Mesothelial cell of epicardium (in vitro differentiated cells): ENCODE data around the gene TDRD12. TPM values are rescaled to one million over a fixed set of nuclear protein-coding genes. Genes with fewer than 3 reads are reported as not detected.

Experiments
- DNase-seq, 2 experiments: peaks; one replicate each; pipeline ENCODE4 v3.0.0; 2021; ENCODE audit warnings: low spot score in 2 of 2; ENCODE audit not compliant: unreplicated experiment in 2 of 2
- H3K27ac Mint-ChIP-seq: 2 replicates; pipeline ENCODE4 v1.8.0; 2021; ENCODE audit warnings: mixed read lengths
- H3K27me3 Mint-ChIP-seq: 2 replicates; pipeline ENCODE4 v1.8.0; 2021; ENCODE audit warnings: low read depth, mixed read lengths
- H3K36me3 Mint-ChIP-seq: 2 replicates; pipeline ENCODE4 v1.8.0; 2021; ENCODE audit warnings: mixed read lengths
- H3K4me1 Mint-ChIP-seq: 2 replicates; pipeline ENCODE4 v1.8.0; 2021; ENCODE audit warnings: mixed read lengths
- H3K4me3 Mint-ChIP-seq: 2 replicates; pipeline ENCODE4 v1.8.0; 2021; ENCODE audit warnings: mild to moderate bottlenecking, moderate library complexity, mixed read lengths
- H3K9me3 Mint-ChIP-seq: 2 replicates; pipeline ENCODE4 v1.8.0; 2021; ENCODE audit warnings: mixed read lengths
- CTCF ChIP-seq: fragments of 200-600 bp; sonication (generic); IDR thresholded peaks from one replicate; pipeline ENCODE4 v1.5.0; 2021; ENCODE audit warnings: antibody characterized with exemption; ENCODE audit not compliant: unreplicated experiment
- total RNA-seq: library from RNA; stranded (reverse); gene quantifications from 3 replicates; pipeline ENCODE4 v1.2.1, GENCODE V29; 2021

TDRD12 gene
- total RNA-seq, 1 donor from 2014 or later: 0.63 TPM

- Mint-ChIP-seq H3K36me3 (peaks cover 14% of the 10 kb centered on the region), H3K4me3 (no peak overlapping the region), H3K4me1 (no peaks in the 10 kb centered on the region), H3K27ac (no peak overlapping the region), H3K9me3 (no peaks in the 10 kb centered on the region), H3K27me3 (no peaks in the 10 kb centered on the region)
- no peak for TF ChIP-seq CTCF
- DNase-seq: no peak
Observed at GRCh38 chr19:32876236-32876918, 156.8 kb downstream of the TDRD12 start.

- Mint-ChIP-seq H3K9me3 (no peaks in the 10 kb centered on the region), H3K36me3 (peaks cover 14% of the 10 kb centered on the region), H3K27me3 (no peaks in the 10 kb centered on the region), H3K27ac (no peak overlapping the region), H3K4me1 (no peaks in the 10 kb centered on the region), H3K4me3 (no peak overlapping the region)
- no peak for TF ChIP-seq CTCF
- DNase-seq: no peak
Observed at GRCh38 chr19:32876919-32877285, 157.3 kb downstream of the TDRD12 start.

Other genes with a start within 250 kb of the TDRD12 start
- 97.9 to 101 TPM (median 98.7 TPM) in 3 replicates for gene PDCD5, start 138.6 kb upstream of the TDRD12 start, total RNA-seq
- gene ANKRD27, start 44.6 kb upstream of the TDRD12 start, total RNA-seq: 30.9 to 33.3 TPM (median 31.8 TPM) in 3 replicates
- gene RGS9BP, start 43.9 kb upstream of the TDRD12 start, total RNA-seq: 0.11 to 0.38 TPM (median 0.29 TPM) in 3 replicates
- gene NUDT19, start 27.9 kb upstream of the TDRD12 start, total RNA-seq: 13.3 to 14.2 TPM (median 14.0 TPM) in 3 replicates
- 0.51 to 1.2 TPM (median 0.65 TPM) in 3 replicates for gene SLC7A9, start 150.0 kb downstream of the TDRD12 start, total RNA-seq